ENCODE measurements around the gene CTU1. TPM values are rescaled to one million over a fixed set of nuclear protein-coding genes. Genes with fewer than 3 reads are reported as not detected.

Gene CTU1
- total and polyA plus RNA-seq, 2 experiments from 2014 or later = 9.4 to 13.5 TPM

GRCh38 chr19:51137792-51138425, 29.7 kb upstream of the CTU1 start:
- Histone ChIP-seq H3K4me1 (ENCODE audit: low read depth) (no peaks in the 10 kb centered on the region), H3K27ac (no peak overlapping the region), H3K27me3 (no peaks in the 10 kb centered on the region), H3K36me3 (no peaks in the 10 kb centered on the region), H3K4me3 (no peak overlapping the region), H3K9me3 (ENCODE audit: low read depth) (no peaks in the 10 kb centered on the region)
- no peak for DNase-seq (ENCODE audit: low read depth in 1 of 2, low spot score in 1 of 2)
- no peak for TF ChIP-seq CTCF (IDR thresholded peaks at IDR 0.05; ENCODE audit: low read depth, low read length)

GRCh38 chr19:51136851-51137551, 28.8 kb upstream of the CTU1 start:
- Histone ChIP-seq H3K27ac (no peak overlapping the region), H3K27me3 (no peaks in the 10 kb centered on the region), H3K4me3 (no peak overlapping the region), H3K4me1 (ENCODE audit: low read depth) (no peaks in the 10 kb centered on the region), H3K9me3 (ENCODE audit: low read depth) (no peaks in the 10 kb centered on the region), H3K36me3 (no peaks in the 10 kb centered on the region)
- TF ChIP-seq CTCF (IDR thresholded peaks at IDR 0.05; ENCODE audit: low read depth, low read length) = no peak
- peak in 1 of 2 donors; percentile 55 for DNase-seq (ENCODE audit: low read depth in 1 of 2, low spot score in 1 of 2)

GRCh38 chr19:51135986-51136762, 28.0 kb upstream of the CTU1 start:
- Histone ChIP-seq H3K27ac (no peak overlapping the region), H3K4me1 (ENCODE audit: low read depth) (no peaks in the 10 kb centered on the region), H3K36me3 (no peaks in the 10 kb centered on the region), H3K4me3 (no peak overlapping the region), H3K9me3 (ENCODE audit: low read depth) (no peaks in the 10 kb centered on the region), H3K27me3 (no peaks in the 10 kb centered on the region)
- no peak for DNase-seq (ENCODE audit: low read depth in 1 of 2, low spot score in 1 of 2)
- TF ChIP-seq CTCF (IDR thresholded peaks at IDR 0.05; ENCODE audit: low read depth, low read length) = no peak

GRCh38 chr19:51135004-51135403, 26.8 kb upstream of the CTU1 start:
- Histone ChIP-seq H3K36me3 (no peaks in the 10 kb centered on the region), H3K4me3 (no peak overlapping the region)
- no peak for TF ChIP-seq CTCF (IDR thresholded peaks at IDR 0.05; ENCODE audit: low read depth, low read length)

GRCh38 chr19:51131780-51132680, 23.8 kb upstream of the CTU1 start:
- TF ChIP-seq CTCF (IDR thresholded peaks at IDR 0.05; ENCODE audit: low read depth, low read length) = peak; percentile 27
- Histone ChIP-seq H3K4me3 (no peak overlapping the region), H3K27me3 (no peaks in the 10 kb centered on the region), H3K9me3 (ENCODE audit: low read depth) (no peaks in the 10 kb centered on the region), H3K4me1 (ENCODE audit: low read depth) (no peaks in the 10 kb centered on the region), H3K36me3 (no peaks in the 10 kb centered on the region), H3K27ac (no peak overlapping the region)
- DNase-seq (ENCODE audit: low read depth in 1 of 2, low spot score in 1 of 2) = peak; percentile 44 to 97

More at GRCh38 chr19:51135004-51135403, 26.8 kb upstream of the CTU1 start:
- no peak for DNase-seq (ENCODE audit: low read depth in 1 of 2, low spot score in 1 of 2)
- Histone ChIP-seq H3K27me3 (no peaks in the 10 kb centered on the region), H3K4me1 (ENCODE audit: low read depth) (no peaks in the 10 kb centered on the region), H3K27ac (no peak overlapping the region), H3K9me3 (ENCODE audit: low read depth) (no peaks in the 10 kb centered on the region)
